Thyroid gland (tissue), 4 donors: ENCODE measurements around the gene STPG3.

Experiments used
- POLR2A ChIP-seq, 2 donors: fragments of 450-650 bp; IDR thresholded peaks; one replicate each; pipeline ENCODE4 v1.6.1; 2017; ENCODE audit warnings: antibody characterized with exemption in 2 of 2, mild to moderate bottlenecking in 2 of 2, moderate library complexity in 1 of 2
- TF ChIP-seq, protein P1 (sequence below), 6 experiments: fragments of 200-600 bp in 3 of 6; fragments of 450-650 bp in 3 of 6; sonication (generic) in 3 of 6; IDR thresholded peaks; one replicate each; pipeline ENCODE4 v1.5.1; 2016 to 2019; ENCODE audit warnings: antibody characterized with exemption in 6 of 6, mild to moderate bottlenecking in 2 of 6, inconsistent platforms in 1 of 6, moderate library complexity in 1 of 6

- TF ChIP-seq POLR2A (IDR thresholded peaks at IDR 0.05) = no peak
- TF ChIP-seq, protein P1, sequence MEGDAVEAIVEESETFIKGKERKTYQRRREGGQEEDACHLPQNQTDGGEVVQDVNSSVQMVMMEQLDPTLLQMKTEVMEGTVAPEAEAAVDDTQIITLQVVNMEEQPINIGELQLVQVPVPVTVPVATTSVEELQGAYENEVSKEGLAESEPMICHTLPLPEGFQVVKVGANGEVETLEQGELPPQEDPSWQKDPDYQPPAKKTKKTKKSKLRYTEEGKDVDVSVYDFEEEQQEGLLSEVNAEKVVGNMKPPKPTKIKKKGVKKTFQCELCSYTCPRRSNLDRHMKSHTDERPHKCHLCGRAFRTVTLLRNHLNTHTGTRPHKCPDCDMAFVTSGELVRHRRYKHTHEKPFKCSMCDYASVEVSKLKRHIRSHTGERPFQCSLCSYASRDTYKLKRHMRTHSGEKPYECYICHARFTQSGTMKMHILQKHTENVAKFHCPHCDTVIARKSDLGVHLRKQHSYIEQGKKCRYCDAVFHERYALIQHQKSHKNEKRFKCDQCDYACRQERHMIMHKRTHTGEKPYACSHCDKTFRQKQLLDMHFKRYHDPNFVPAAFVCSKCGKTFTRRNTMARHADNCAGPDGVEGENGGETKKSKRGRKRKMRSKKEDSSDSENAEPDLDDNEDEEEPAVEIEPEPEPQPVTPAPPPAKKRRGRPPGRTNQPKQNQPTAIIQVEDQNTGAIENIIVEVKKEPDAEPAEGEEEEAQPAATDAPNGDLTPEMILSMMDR (IDR thresholded peaks at IDR 0.05) = no peak
Observed at GRCh38 chr9:137296670-137297664, 45.9 kb downstream of the STPG3 start.
